ENCODE results near the gene MRPS30. TPM values are rescaled to one million over a fixed set of nuclear protein-coding genes. Genes with fewer than 3 reads are reported as not detected.

MRPS30 gene
- total and polyA plus RNA-seq, 10 of the 15 experiments (the other 5 are each of a cell fraction or from before 2014, with no cell fraction given): 18.5 to 99.2 (median 61.8) TPM

DNA sequence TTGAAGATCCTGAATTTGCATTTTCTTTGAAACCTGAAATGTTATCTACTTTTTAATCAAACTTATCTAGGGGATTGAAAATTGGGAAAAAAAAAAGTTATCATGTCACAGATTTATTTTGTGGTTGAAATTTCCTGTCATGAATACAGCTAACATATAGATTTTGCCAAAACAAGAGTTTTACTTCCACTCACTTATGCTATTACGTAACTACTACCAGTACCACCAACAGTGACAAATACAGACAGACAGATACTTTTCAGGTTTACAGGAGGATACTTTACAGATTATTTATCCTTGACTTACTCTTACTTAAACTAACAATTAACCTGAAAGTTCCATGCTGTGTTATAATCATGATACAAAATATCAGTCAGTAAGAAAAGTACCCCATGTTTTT is 6.8 kb upstream of the MRPS30 start:
- no peak overlapping the region for H3K4me2 ChIP-seq (ENCODE audit: control insufficient read depth, insufficient read depth)
- no peaks in the 10 kb centered on the region for H3K79me2 ChIP-seq (ENCODE audit: control insufficient read depth, insufficient read depth, low read length)
- H4K20me1 ChIP-seq (ENCODE audit: control insufficient read depth, insufficient read depth): no peaks in the 10 kb centered on the region
- ChIA-PET POLR2A (no interaction called here), CTCF (interaction anchor here (0.7 kb wide), 1 partner anchor 13 kb away, joined by 3 read pairs; no protein-coding TSS in a partner anchor), SMC1A (ENCODE audit: uncharacterized antibody, unreplicated experiment) (interaction anchor here (1.2 kb wide), 1 partner anchor 13 kb away, joined by 3 read pairs; no protein-coding TSS in a partner anchor), RAD21 (ENCODE audit: unreplicated experiment) (no interaction called here)
- H3K27ac ChIP-seq (ENCODE audit: control insufficient read depth, insufficient read depth): no peak overlapping the region
- H3K36me3 ChIP-seq (ENCODE audit: control insufficient read depth in 2 of 2, insufficient read depth in 2 of 2, low read length in 1 of 2): no peaks in the 10 kb centered on the region
- BruUV-seq (replicated peaks): no TSS peak
- in situ Hi-C loops (cut with MboI) (no loop called here), intact Hi-C loops (cut with micrococcal nuclease; ENCODE audit: unreplicated experiment) (loop anchor here (10.0 kb wide), 1 partner anchor 133 kb away; no protein-coding TSS in a partner anchor)
- no peak for ATAC-seq
- no peak overlapping the region for H3K4me3 ChIP-seq
- H3K9ac ChIP-seq (ENCODE audit: control insufficient read depth, insufficient read depth, low read length): no peak overlapping the region
- H3K9me3 ChIP-seq (replicated peaks; ENCODE audit: control insufficient read depth, insufficient read depth, low read length): no peaks in the 10 kb centered on the region; the same call in 1 of the 3 replicates
- H3K27me3 ChIP-seq (replicated peaks in 1 of 2; ENCODE audit: control insufficient read depth in 2 of 2, insufficient read depth in 2 of 2, low read length in 1 of 2): no peaks in the 10 kb centered on the region
- TF ChIP-seq CREM (IDR thresholded peaks at IDR 0.05; ENCODE audit: low read depth) (no peak), KAT2A (conservative IDR thresholded peaks at IDR 0.05; ENCODE audit: control insufficient read depth, low read depth, low read length) (no peak), MTA2 (IDR thresholded peaks at IDR 0.05; ENCODE audit: low read depth) (no peak), SREBF1 (IDR thresholded peaks at IDR 0.05; ENCODE audit: low read length) (no peak), SUPT20H (IDR thresholded peaks at IDR 0.05; ENCODE audit: borderline replicate concordance, control insufficient read depth, low read depth, low read length) (no peak), IKZF2 (IDR thresholded peaks at IDR 0.05) (no peak), CBFB (IDR thresholded peaks at IDR 0.05; ENCODE audit: low read depth) (no peak), PAX8 (IDR thresholded peaks at IDR 0.05) (no peak), STAT1 (conservative IDR thresholded peaks at IDR 0.05) (no peak), SUZ12 (IDR thresholded peaks at IDR 0.05; ENCODE audit: unreplicated experiment) (no peak), ZSCAN29 (IDR thresholded peaks at IDR 0.05) (no peak), NR2C2 (IDR thresholded peaks at IDR 0.05; ENCODE audit: borderline replicate concordance, control insufficient read depth, insufficient read length, low read depth) (no peak), GABPA (IDR thresholded peaks at IDR 0.05; ENCODE audit: low read depth) (no peak), CEBPB (IDR thresholded peaks at IDR 0.05; ENCODE audit: borderline replicate concordance in 1 of 2, low read depth in 2 of 2, low read length in 2 of 2) (no peak), FOS (IDR thresholded peaks at IDR 0.05; ENCODE audit: borderline replicate concordance, extremely low read depth, insufficient read length) (no peak), CEBPZ (IDR thresholded peaks at IDR 0.05; ENCODE audit: low read depth, low read length) (no peak)
- DNase-seq (ENCODE audit: low read depth, low spot score): no peak
- 100% methylated on average over 1 of the region's 1 CpG for WGBS (ENCODE audit: insufficient coverage, insufficient replicate concordance, low lambda C conversion rate, missing lambda C conversion rate)
- no peak for FAIRE-seq
- no peak overlapping the region for H2AFZ ChIP-seq (ENCODE audit: control insufficient read depth, low read depth, low read length)
- no peaks in the 10 kb centered on the region for H3K4me1 ChIP-seq (ENCODE audit: control insufficient read depth, insufficient read depth, low read length)

Measured in GM12878 (cell line).